Measurements from ENCODE around the gene POLR3E. TPM values are rescaled to one million over a fixed set of nuclear protein-coding genes. Genes with fewer than 3 reads are reported as not detected.

The POLR3E gene
- total RNA-seq, 1 experiment from 2014 or later: 73.5 TPM

- Mint-ChIP-seq H3K4me3 (no peak overlapping the region), H3K9me3 (no peaks in the 10 kb centered on the region), H3K27ac (no peak overlapping the region), H3K27me3 (ENCODE audit: low read depth) (no peaks in the 10 kb centered on the region), H3K36me3 (no peaks in the 10 kb centered on the region), H3K4me1 (peaks cover 17% of the 10 kb centered on the region)
- DNase-seq (ENCODE audit: low spot score) (no peak), ATAC-seq (no peak)
- TF ChIP-seq SMAD3 (CRISPR knock-in tag; IDR thresholded peaks at IDR 0.05; ENCODE audit: borderline replicate concordance) (no peak), CREM (CRISPR knock-in tag; IDR thresholded peaks at IDR 0.05) (no peak), USF2 (CRISPR knock-in tag; IDR thresholded peaks at IDR 0.05) (no peak), USF1 (CRISPR knock-in tag; IDR thresholded peaks at IDR 0.05) (no peak), E2F5 (CRISPR knock-in tag; IDR thresholded peaks at IDR 0.05) (no peak), MXD4 (CRISPR knock-in tag; IDR thresholded peaks at IDR 0.05; ENCODE audit: borderline replicate concordance) (no peak), ZBTB21 (CRISPR knock-in tag; IDR thresholded peaks at IDR 0.05; ENCODE audit: borderline replicate concordance) (no peak), TEAD4 (CRISPR knock-in tag; IDR thresholded peaks at IDR 0.05) (no peak), FOXP1 (CRISPR knock-in tag; IDR thresholded peaks at IDR 0.05; ENCODE audit: borderline replicate concordance) (no peak), MYBL2 (CRISPR knock-in tag; IDR thresholded peaks at IDR 0.05) (no peak), CREB1 (CRISPR knock-in tag; IDR thresholded peaks at IDR 0.05) (no peak), ZNF232 (CRISPR knock-in tag; IDR thresholded peaks at IDR 0.05) (no peak), ATF1 (CRISPR knock-in tag; IDR thresholded peaks at IDR 0.05) (no peak), ETV6 (CRISPR knock-in tag; IDR thresholded peaks at IDR 0.05) (no peak), ATF3 (CRISPR knock-in tag; conservative IDR thresholded peaks at IDR 0.05) (no peak), ZNF396 (CRISPR knock-in tag; IDR thresholded peaks at IDR 0.05; ENCODE audit: borderline replicate concordance) (no peak), RORB (CRISPR knock-in tag; IDR thresholded peaks at IDR 0.05) (no peak), ARID4B (CRISPR knock-in tag; IDR thresholded peaks at IDR 0.05; ENCODE audit: borderline replicate concordance) (no peak), CTCF (IDR thresholded peaks at IDR 0.05) (no peak), NR1H2 (CRISPR knock-in tag; IDR thresholded peaks at IDR 0.05) (no peak)
- ChIA-PET POLR2A (no interaction called here), CTCF (interaction anchor here (0.6 to 1.0 kb wide), 2 partner anchors 26 to 92 kb away, joined by 3 read pairs; no protein-coding TSS in a partner anchor)
Measured at GRCh38 chr16:22293137-22294106, 3.8 kb upstream of the POLR3E start.

All from WTC11 (cell line).